Urinary bladder (tissue), 4 donors: ENCODE data around the gene NUDT17. TPM values are rescaled to one million over a fixed set of nuclear protein-coding genes. Genes with fewer than 3 reads are reported as not detected.
"Not testable (repeated sequence)": the region's sequence is repeated elsewhere in the genome, so short reads cannot be mapped to it uniquely, and the experiment has no call there.

ENCODE experiments used
- DNase-seq: peaks from one replicate; pipeline ENCODE4 v3.0.0-alpha.2; 2015; ENCODE audit errors: extremely low spot score
- H3K27ac ChIP-seq: one replicate; pipeline ENCODE4 v1.5.1; 2013; ENCODE audit warnings: low read depth, mild to moderate bottlenecking, moderate library complexity
- H3K36me3 ChIP-seq: one replicate; pipeline ENCODE4 v1.6.1; 2013; ENCODE audit warnings: mild to moderate bottlenecking, moderate library complexity; ENCODE audit not compliant: insufficient read depth
- H3K4me1 ChIP-seq: one replicate; pipeline ENCODE4 v1.6.1; 2013; ENCODE audit warnings: mild to moderate bottlenecking, moderate library complexity; ENCODE audit not compliant: insufficient read depth
- H3K4me3 ChIP-seq: one replicate; pipeline ENCODE4 v1.5.1; 2013; ENCODE audit warnings: low read depth, low read length
- WGBS: extraction: QIAGEN DNeasy Blood & Tissue Kit; methylation state at CpG from one replicate; pipeline ENCODE4 v1.1.7; 2013; 5-methylcytosine and 5-hydroxymethylcytosine counted together
- polyA plus RNA-seq: library from polyadenylated mRNA; stranded (reverse); fragments of 200-250 nt; gene quantifications from one replicate; pipeline ENCODE4 v1.2.3, GENCODE V29; 2013
- total RNA-seq: library from RNA; depleted of rRNA; stranded (reverse); fragments of >200 nt; gene quantifications from one replicate; pipeline ENCODE4 v1.2.3, GENCODE V29; 2014
- donor health status: healthy with polysubstance abuse.
- donor health status: healthy.

The NUDT17 gene
- total and polyA plus RNA-seq, 2 donors = 5.0 to 5.9 TPM

GRCh38 chr1:145826030-145826429 is 19.4 kb upstream of the NUDT17 start:
- WGBS = 92% methylated on average over 2 of the region's 2 CpGs

GRCh38 chr1:145827966-145828365 is 17.5 kb upstream of the NUDT17 start:
- Histone ChIP-seq H3K4me3 (no peak overlapping the region), H3K27ac (no peak overlapping the region), H3K36me3 (peaks cover 8% of the 10 kb centered on the region), H3K4me1 (peaks cover 1% of the 10 kb centered on the region)
- no peak for DNase-seq

More at GRCh38 chr1:145826030-145826429, 19.4 kb upstream of the NUDT17 start:
- peaks cover 8% of the 10 kb centered on the region for H3K36me3 ChIP-seq
- no peak for DNase-seq
- no peak overlapping the region for H3K27ac ChIP-seq
- peaks cover 1% of the 10 kb centered on the region for H3K4me1 ChIP-seq
- H3K4me3 ChIP-seq = no peak overlapping the region

- no peak overlapping the region for H3K27ac ChIP-seq
- no peak overlapping the region for H3K4me3 ChIP-seq
- peaks cover 1% of the 10 kb centered on the region for H3K4me1 ChIP-seq
- H3K36me3 ChIP-seq = peaks cover 10% of the 10 kb centered on the region
- DNase-seq = no peak
These were observed 16.9 kb upstream of the NUDT17 start for GRCh38 chr1:145828367-145829026.

GRCh38 chr1:145830810-145831209 is 14.6 kb upstream of the NUDT17 start:
- DNase-seq, H3K4me3 ChIP-seq, H3K27ac ChIP-seq, H3K4me1 ChIP-seq: not testable (repeated sequence)
- H3K36me3 ChIP-seq = peaks cover 17% of the 10 kb centered on the region
- 99% methylated on average over 2 of the region's 2 CpGs for WGBS

- no peaks in the 10 kb centered on the region for H3K4me1 ChIP-seq
- peaks cover 27% of the 10 kb centered on the region for H3K36me3 ChIP-seq
- 90% methylated on average over 1 of the region's 1 CpG for WGBS
- H3K4me3 ChIP-seq = no peak overlapping the region
- no peak overlapping the region for H3K27ac ChIP-seq
- DNase-seq = no peak
These were observed 7.8 kb upstream of the NUDT17 start for GRCh38 chr1:145837656-145838055.

- H3K4me1 ChIP-seq = no peaks in the 10 kb centered on the region
- H3K36me3 ChIP-seq = peaks cover 6% of the 10 kb centered on the region
- no peak overlapping the region for H3K27ac ChIP-seq
- H3K4me3 ChIP-seq = no peak overlapping the region
- 92% methylated on average over 3 of the region's 3 CpGs for WGBS
- DNase-seq = no peak
These were observed 2.4 kb upstream of the NUDT17 start for GRCh38 chr1:145843031-145843430.

GRCh38 chr1:145845144-145845513 is 301 bp upstream of the NUDT17 start:
- 11% methylated on average over 4 of the region's 4 CpGs for WGBS
- no peak for DNase-seq
- H3K36me3 ChIP-seq = peaks cover 4% of the 10 kb centered on the region
- no peaks in the 10 kb centered on the region for H3K4me1 ChIP-seq
- H3K4me3 ChIP-seq = peak overlapping the region; percentile 31
- peak overlapping the region; percentile 38 for H3K27ac ChIP-seq

- Histone ChIP-seq H3K27ac (no peak overlapping the region), H3K36me3 (peaks cover 7% of the 10 kb centered on the region), H3K4me1 (no peaks in the 10 kb centered on the region), H3K4me3 (peak overlapping the region; percentile 31)
- 57% methylated on average over 3 of the region's 3 CpGs for WGBS
- no peak for DNase-seq
These were observed 777 bp downstream of the NUDT17 start for GRCh38 chr1:145846201-145846612.

GRCh38 chr1:145847827-145848226 is 2.4 kb downstream of the NUDT17 start:
- no peak overlapping the region for H3K4me3 ChIP-seq
- no peaks in the 10 kb centered on the region for H3K4me1 ChIP-seq
- peaks cover 5% of the 10 kb centered on the region for H3K36me3 ChIP-seq
- DNase-seq = no peak
- H3K27ac ChIP-seq = no peak overlapping the region
- WGBS = 73% methylated on average over 3 of the region's 3 CpGs

- H3K36me3 ChIP-seq = peaks cover 5% of the 10 kb centered on the region
- H3K27ac ChIP-seq = no peak overlapping the region
- WGBS = 69% methylated on average over 15 of the region's 15 CpGs
- DNase-seq = no peak
- no peak overlapping the region for H3K4me3 ChIP-seq
- no peaks in the 10 kb centered on the region for H3K4me1 ChIP-seq
These were observed 4.1 kb downstream of the NUDT17 start for GRCh38 chr1:145849356-145850160.

GRCh38 chr1:145855426-145855948 is 10.1 kb downstream of the NUDT17 start:
- WGBS = 86% methylated on average over 7 of the region's 7 CpGs

GRCh38 chr1:145857170-145857569 is 11.7 kb downstream of the NUDT17 start:
- peak overlapping the region; percentile 3 for H3K4me3 ChIP-seq
- H3K4me1 ChIP-seq = peaks cover 1% of the 10 kb centered on the region
- peaks cover 2% of the 10 kb centered on the region for H3K36me3 ChIP-seq
- no peak for DNase-seq
- WGBS = 62% methylated on average over 4 of the region's 4 CpGs
- H3K27ac ChIP-seq = no peak overlapping the region

More at GRCh38 chr1:145855426-145855948, 10.1 kb downstream of the NUDT17 start:
- Histone ChIP-seq H3K27ac (no peak overlapping the region), H3K4me3 (no peak overlapping the region), H3K4me1 (peaks cover 1% of the 10 kb centered on the region), H3K36me3 (peaks cover 3% of the 10 kb centered on the region)
- DNase-seq = no peak

GRCh38 chr1:145858238-145858900 is 12.9 kb downstream of the NUDT17 start:
- no peak for DNase-seq
- WGBS = 2% methylated on average over 35 of the region's 35 CpGs
- Histone ChIP-seq H3K4me1 (peaks cover 1% of the 10 kb centered on the region), H3K4me3 (peak overlapping the region; percentile 83), H3K27ac (peak overlapping the region; percentile 94), H3K36me3 (peaks cover 2% of the 10 kb centered on the region)
